Measurements from ENCODE around the gene TSTD2.
"Not testable (repeated sequence)": the region's sequence is repeated elsewhere in the genome, so short reads cannot be mapped to it uniquely, and the experiment has no call there.

The TSTD2 gene

GRCh38 chr9:97584778-97585177, 48.4 kb downstream of the TSTD2 start:
- H3K4me3 Mint-ChIP-seq; H3K9me3 Mint-ChIP-seq; H3K27me3 Mint-ChIP-seq; H3K27ac Mint-ChIP-seq; H3K4me1 Mint-ChIP-seq (ENCODE audit: low read depth); H3K36me3 Mint-ChIP-seq (ENCODE audit: low read depth): not testable (repeated sequence)

- not testable (repeated sequence) for H3K4me3 Mint-ChIP-seq; H3K4me1 Mint-ChIP-seq (ENCODE audit: low read depth); H3K27ac Mint-ChIP-seq; H3K36me3 Mint-ChIP-seq (ENCODE audit: low read depth); H3K27me3 Mint-ChIP-seq; H3K9me3 Mint-ChIP-seq
Measured at GRCh38 chr9:97581590-97581989, 51.6 kb downstream of the TSTD2 start.

GRCh38 chr9:97579914-97580313, 53.3 kb downstream of the TSTD2 start:
- H3K27me3 Mint-ChIP-seq: peaks cover 3% of the 10 kb centered on the region
- H3K4me1 Mint-ChIP-seq (ENCODE audit: low read depth): peaks cover 11% of the 10 kb centered on the region
- H3K36me3 Mint-ChIP-seq (ENCODE audit: low read depth): no peaks in the 10 kb centered on the region
- H3K9me3 Mint-ChIP-seq: no peaks in the 10 kb centered on the region
- H3K4me3 Mint-ChIP-seq: no peak overlapping the region
- H3K27ac Mint-ChIP-seq: no peak overlapping the region

GRCh38 chr9:97578846-97579245, 54.3 kb downstream of the TSTD2 start:
- H3K36me3 Mint-ChIP-seq (ENCODE audit: low read depth): no peaks in the 10 kb centered on the region
- H3K27me3 Mint-ChIP-seq: peaks cover 3% of the 10 kb centered on the region
- H3K9me3 Mint-ChIP-seq: no peaks in the 10 kb centered on the region
- H3K4me1 Mint-ChIP-seq (ENCODE audit: low read depth): peaks cover 16% of the 10 kb centered on the region
- no peak overlapping the region for H3K27ac Mint-ChIP-seq
- no peak overlapping the region for H3K4me3 Mint-ChIP-seq

- peaks cover 19% of the 10 kb centered on the region for H3K4me1 Mint-ChIP-seq (ENCODE audit: low read depth)
- no peak overlapping the region for H3K4me3 Mint-ChIP-seq
- H3K36me3 Mint-ChIP-seq (ENCODE audit: low read depth): no peaks in the 10 kb centered on the region
- no peak overlapping the region for H3K27ac Mint-ChIP-seq
- no peaks in the 10 kb centered on the region for H3K9me3 Mint-ChIP-seq
- peaks cover 3% of the 10 kb centered on the region for H3K27me3 Mint-ChIP-seq
Measured at GRCh38 chr9:97577051-97577450, 56.1 kb downstream of the TSTD2 start.

- Mint-ChIP-seq H3K4me3 (peak overlapping the region; percentile 92), H3K9me3 (no peaks in the 10 kb centered on the region), H3K4me1 (ENCODE audit: low read depth) (peaks cover 19% of the 10 kb centered on the region), H3K27ac (peak overlapping the region; percentile 11), H3K27me3 (peaks cover 3% of the 10 kb centered on the region), H3K36me3 (ENCODE audit: low read depth) (no peaks in the 10 kb centered on the region)
Measured at GRCh38 chr9:97575673-97576200, 57.4 kb downstream of the TSTD2 start.

GRCh38 chr9:97574921-97575672, 58.1 kb downstream of the TSTD2 start:
- peak overlapping the region; percentile 87 for H3K27ac Mint-ChIP-seq
- not testable (repeated sequence) for H3K9me3 Mint-ChIP-seq; H3K36me3 Mint-ChIP-seq (ENCODE audit: low read depth); H3K27me3 Mint-ChIP-seq
- peaks cover 19% of the 10 kb centered on the region for H3K4me1 Mint-ChIP-seq (ENCODE audit: low read depth)
- H3K4me3 Mint-ChIP-seq: peak overlapping the region; percentile 92

GRCh38 chr9:97574101-97574571, 59.0 kb downstream of the TSTD2 start:
- not testable (repeated sequence) for H3K27me3 Mint-ChIP-seq; H3K9me3 Mint-ChIP-seq; H3K27ac Mint-ChIP-seq; H3K4me3 Mint-ChIP-seq; H3K36me3 Mint-ChIP-seq (ENCODE audit: low read depth)
- H3K4me1 Mint-ChIP-seq (ENCODE audit: low read depth): peaks cover 19% of the 10 kb centered on the region

- no peak overlapping the region for H3K4me3 Mint-ChIP-seq
- peaks cover 3% of the 10 kb centered on the region for H3K27me3 Mint-ChIP-seq
- peaks cover 19% of the 10 kb centered on the region for H3K4me1 Mint-ChIP-seq (ENCODE audit: low read depth)
- no peaks in the 10 kb centered on the region for H3K9me3 Mint-ChIP-seq
- no peak overlapping the region for H3K27ac Mint-ChIP-seq
- no peaks in the 10 kb centered on the region for H3K36me3 Mint-ChIP-seq (ENCODE audit: low read depth)
Measured at GRCh38 chr9:97573482-97574073, 59.6 kb downstream of the TSTD2 start.

- peaks cover 3% of the 10 kb centered on the region for H3K27me3 Mint-ChIP-seq
- no peak overlapping the region for H3K4me3 Mint-ChIP-seq
- H3K9me3 Mint-ChIP-seq: no peaks in the 10 kb centered on the region
- peaks cover 19% of the 10 kb centered on the region for H3K4me1 Mint-ChIP-seq (ENCODE audit: low read depth)
- H3K36me3 Mint-ChIP-seq (ENCODE audit: low read depth): no peaks in the 10 kb centered on the region
- no peak overlapping the region for H3K27ac Mint-ChIP-seq
Measured at GRCh38 chr9:97572892-97573365, 60.2 kb downstream of the TSTD2 start.

- Mint-ChIP-seq H3K27me3 (peaks cover 3% of the 10 kb centered on the region), H3K36me3 (ENCODE audit: low read depth) (no peaks in the 10 kb centered on the region), H3K4me3 (no peak overlapping the region), H3K27ac (no peak overlapping the region), H3K4me1 (ENCODE audit: low read depth) (peaks cover 19% of the 10 kb centered on the region), H3K9me3 (no peaks in the 10 kb centered on the region)
Measured at GRCh38 chr9:97572196-97572891, 60.8 kb downstream of the TSTD2 start.

- no peaks in the 10 kb centered on the region for H3K36me3 Mint-ChIP-seq (ENCODE audit: low read depth)
- peaks cover 19% of the 10 kb centered on the region for H3K4me1 Mint-ChIP-seq (ENCODE audit: low read depth)
- H3K27ac Mint-ChIP-seq: no peak overlapping the region
- H3K4me3 Mint-ChIP-seq: no peak overlapping the region
- peaks cover 3% of the 10 kb centered on the region for H3K27me3 Mint-ChIP-seq
- H3K9me3 Mint-ChIP-seq: no peaks in the 10 kb centered on the region
Measured at GRCh38 chr9:97571664-97572063, 61.5 kb downstream of the TSTD2 start.

GRCh38 chr9:97570899-97571298, 62.3 kb downstream of the TSTD2 start:
- Mint-ChIP-seq H3K27me3 (peaks cover 3% of the 10 kb centered on the region), H3K4me3 (no peak overlapping the region), H3K9me3 (no peaks in the 10 kb centered on the region), H3K36me3 (ENCODE audit: low read depth) (no peaks in the 10 kb centered on the region), H3K4me1 (ENCODE audit: low read depth) (peaks cover 17% of the 10 kb centered on the region), H3K27ac (no peak overlapping the region)

- no peaks in the 10 kb centered on the region for H3K27me3 Mint-ChIP-seq
- H3K4me3 Mint-ChIP-seq: no peak overlapping the region
- H3K4me1 Mint-ChIP-seq (ENCODE audit: low read depth): peaks cover 2% of the 10 kb centered on the region
- no peaks in the 10 kb centered on the region for H3K36me3 Mint-ChIP-seq (ENCODE audit: low read depth)
- H3K9me3 Mint-ChIP-seq: no peaks in the 10 kb centered on the region
- no peak overlapping the region for H3K27ac Mint-ChIP-seq
Measured at GRCh38 chr9:97568461-97569275, 64.5 kb downstream of the TSTD2 start.

All from stimulated activated naive CD8-positive, alpha-beta T cell treated with anti-CD3 and anti-CD28 coated beads, Interleukin-15, Interleukin-2, amounts not matched to agents 100 ng/mL and 50 ng/mL, for 24 hours (primary cell).